BJ (cell line): Measurements from ENCODE around the gene DDRGK1. TPM values are rescaled to one million over a fixed set of nuclear protein-coding genes. Genes with fewer than 3 reads are reported as not detected.

Source experiments
- CTCF ChIA-PET: fragments of 350-600 bp; formaldehyde crosslinking; extraction: SDS; loops from one replicate; lab custom pipeline; 2021; ENCODE audit warnings: antibody characterized with exemption, inconsistent platforms; lab: Yijun Ruan, JAX
- POLR2A ChIA-PET: fragments of 300-600 bp; sonication (Branson Sonifier 250); formaldehyde crosslinking; extraction: SDS; loops from one replicate; lab custom pipeline; 2021; ENCODE audit warnings: antibody characterized with exemption; lab: Charles Lee
- DNase-seq: peaks from one replicate; pipeline ENCODE4 v3.0.0-alpha.2; 2011; ENCODE audit warnings: low read depth
- H3K27me3 ChIP-seq: 2 replicates; pipeline ENCODE4 v1.6.0; 2011; ENCODE audit warnings: low read length; ENCODE audit not compliant: control insufficient read depth, insufficient read depth
- H3K36me3 ChIP-seq: 2 replicates; pipeline ENCODE4 v1.5.1; 2011; ENCODE audit warnings: low read length; ENCODE audit not compliant: control insufficient read depth, insufficient read depth
- H3K4me3 ChIP-seq: 2 replicates; pipeline ENCODE4 v1.5.1; 2011; ENCODE audit warnings: low read depth, mild to moderate bottlenecking, control low read depth, low read length
- CTCF ChIP-seq: IDR thresholded peaks from 2 replicates; pipeline ENCODE4 v1.5.1; 2011; ENCODE audit warnings: low read depth, mild to moderate bottlenecking, control low read depth, inconsistent platforms, low read length, moderate library complexity; ENCODE audit not compliant: insufficient read depth
- polyA minus RNA-seq: library from RNA; depleted of rRNA, polyadenylated mRNA; stranded (reverse); fragments of >200 nt; gene quantifications from 2 replicates; pipeline ENCODE4 v1.2.3, GENCODE V29; 2011; rRNA and poly(A)+ RNA removed
- polyA plus RNA-seq: library from polyadenylated mRNA; depleted of rRNA; stranded (reverse); fragments of >200 nt; gene quantifications from 2 replicates; pipeline ENCODE4 v1.2.3, GENCODE V29; 2011; rRNA removed

The DDRGK1 gene
- 33.1 and 34.9 TPM in 2 replicates for polyA plus RNA-seq
- polyA minus RNA-seq: 10.3 and 15.2 TPM in 2 replicates

- Histone ChIP-seq H3K27me3 (no peaks in the 10 kb centered on the region), H3K36me3 (peaks cover 9% of the 10 kb centered on the region), H3K4me3 (peak within 1 kb of the TSS; percentile 79)
- peak; percentile 30 for DNase-seq
- ChIA-PET CTCF (interaction anchor here (0.6 kb wide), 1 partner anchor 9 kb away, joined by 3 read pairs; no protein-coding TSS in a partner anchor), POLR2A (no interaction called here)
- TF ChIP-seq CTCF: no peak
These were observed at the start of gene DDRGK1 for GRCh38 chr20:3204124-3204794. TSS of gene DDRGK1 (minus strand) at chr20:3204682. CDS start at chr20:3204627, 55 bp downstream.

- CTCF ChIA-PET: interaction anchor here (0.7 to 1.3 kb wide), 5 partner anchors 10 to 1095 kb away, joined by 3 to 4 read pairs (median 3); no protein-coding TSS in a partner anchor
- H3K27me3 ChIP-seq: no peaks in the 10 kb centered on the region; the same call in 1 of the 2 replicates
- H3K4me3 ChIP-seq: no peak overlapping the region
- no peak for TF ChIP-seq CTCF
- H3K36me3 ChIP-seq: peaks cover 27% of the 10 kb centered on the region
- POLR2A ChIA-PET: no interaction called here
- DNase-seq: no peak
These were observed 47.3 kb upstream of the DDRGK1 start for GRCh38 chr20:3251806-3252205.

DNA sequence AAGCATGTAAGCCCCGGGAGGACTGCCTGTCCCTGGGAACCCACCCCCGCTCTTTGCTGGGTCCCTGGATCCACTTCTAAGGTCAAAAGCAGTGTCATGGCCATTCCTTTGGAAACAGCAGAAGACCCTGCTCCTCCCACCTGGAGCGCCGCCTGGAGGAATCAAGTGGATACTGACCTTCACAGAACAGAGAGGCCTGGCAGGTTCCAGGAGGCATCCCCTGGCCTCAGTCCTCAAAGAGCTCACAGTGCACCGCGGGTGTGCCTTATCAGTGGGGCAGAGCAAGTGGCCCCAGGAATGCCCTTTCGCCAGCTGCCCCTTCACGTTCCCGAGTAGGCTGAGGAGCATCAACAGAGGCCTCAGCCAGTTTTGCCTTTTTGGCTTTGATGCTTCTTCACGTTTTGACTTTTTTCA lies 45.6 kb upstream of the DDRGK1 start:
- CTCF ChIA-PET: interaction anchor here (1.6 kb wide), 1 partner anchor 9 kb away, joined by 4 read pairs; no protein-coding TSS in a partner anchor
- TF ChIP-seq CTCF: peak; percentile 32
- POLR2A ChIA-PET: no interaction called here

DNA sequence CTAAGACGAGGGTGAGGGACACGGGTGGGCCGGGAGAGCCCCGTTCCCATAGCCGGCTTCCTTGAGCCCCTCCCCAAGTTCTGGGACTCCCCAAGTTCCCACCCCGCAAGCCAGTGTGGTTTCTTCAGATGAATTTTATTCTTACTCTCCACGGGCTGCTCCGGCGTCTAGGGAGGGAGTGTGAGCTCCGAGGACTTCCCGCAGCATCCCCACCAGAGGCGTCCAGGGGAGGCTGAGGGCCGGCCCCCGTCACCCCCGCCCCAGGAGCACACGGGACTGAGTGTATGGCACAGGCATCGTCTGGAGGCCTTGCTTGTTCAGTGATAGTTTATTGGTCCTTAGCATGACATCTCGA lies 44.5 kb upstream of the DDRGK1 start:
- Histone ChIP-seq H3K36me3 (peaks cover 11% of the 10 kb centered on the region), H3K27me3 (no peaks in the 10 kb centered on the region; the same call in 1 of the 2 replicates), H3K4me3 (peak overlapping the region; percentile 7)
- CTCF ChIA-PET: interaction anchor here (1.0 to 2.4 kb wide), 4 partner anchors 10 to 54 kb away, joined by 3 to 10 read pairs (median 4); partner anchors contain the start of gene SLC4A11
- no peak for DNase-seq
- no peak for TF ChIP-seq CTCF
- POLR2A ChIA-PET: no interaction called here

More for the DNA sequence above, 45.6 kb upstream of the DDRGK1 start:
- Histone ChIP-seq H3K36me3 (peaks cover 19% of the 10 kb centered on the region), H3K4me3 (no peak overlapping the region), H3K27me3 (no peaks in the 10 kb centered on the region; the same call in 1 of the 2 replicates)
- DNase-seq: no peak
